GM12891 (cell line): ENCODE measurements around the gene SLC13A3.

Experiments used
- PAX5 ChIP-seq: IDR thresholded peaks from 2 replicates; pipeline ENCODE4 v1.6.1; 2011; ENCODE audit warnings: low read length, moderate library complexity, mild to moderate bottlenecking; ENCODE audit not compliant: insufficient read depth, severe bottlenecking
- POLR2A ChIP-seq: IDR thresholded peaks from 2 replicates; pipeline ENCODE4 v1.6.1; 2011; ENCODE audit warnings: low read depth, low read length, control low read depth
- POLR2AphosphoS5 ChIP-seq: IDR thresholded peaks from 2 replicates; pipeline ENCODE4 v1.6.1; 2011; ENCODE audit warnings: low read depth, low read length, control low read depth
- SPI1 ChIP-seq: IDR thresholded peaks from 2 replicates; pipeline ENCODE4 v1.6.1; 2011; ENCODE audit warnings: low read depth, low read length, control low read depth
- TAF1 ChIP-seq: IDR thresholded peaks from 2 replicates; pipeline ENCODE4 v1.6.1; 2011; ENCODE audit warnings: low read depth, low read length, control low read depth

GRCh38 chr20:46545827-46546138, 105.5 kb downstream of the SLC13A3 start:
- no peak for TF ChIP-seq TAF1
- TF ChIP-seq POLR2A = no peak
- no peak for TF ChIP-seq POLR2AphosphoS5
- TF ChIP-seq SPI1 = no peak
- TF ChIP-seq PAX5 = no peak
